ENCODE results near the gene TMEM225B.

DNA sequence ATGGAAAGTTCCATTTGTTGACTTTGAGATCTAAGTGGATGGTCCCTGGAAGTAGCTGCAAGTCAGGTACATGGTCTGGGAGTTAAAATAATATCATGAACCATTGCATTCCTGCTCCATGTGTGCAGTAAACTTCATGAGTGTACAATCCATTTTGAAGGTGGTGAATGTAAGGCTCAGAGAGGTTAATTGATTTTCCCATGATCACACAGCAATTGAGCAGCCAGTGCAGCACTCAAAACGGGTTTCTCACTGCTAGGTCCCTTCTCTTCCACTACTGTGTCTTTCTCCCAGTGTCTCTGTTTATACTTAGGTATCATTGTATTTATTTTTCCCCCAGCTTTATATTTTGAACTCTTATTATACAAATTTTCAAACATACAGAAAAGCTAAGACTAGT, 28.6 kb downstream of the TMEM225B start:
- TF ChIP-seq, protein P1, sequence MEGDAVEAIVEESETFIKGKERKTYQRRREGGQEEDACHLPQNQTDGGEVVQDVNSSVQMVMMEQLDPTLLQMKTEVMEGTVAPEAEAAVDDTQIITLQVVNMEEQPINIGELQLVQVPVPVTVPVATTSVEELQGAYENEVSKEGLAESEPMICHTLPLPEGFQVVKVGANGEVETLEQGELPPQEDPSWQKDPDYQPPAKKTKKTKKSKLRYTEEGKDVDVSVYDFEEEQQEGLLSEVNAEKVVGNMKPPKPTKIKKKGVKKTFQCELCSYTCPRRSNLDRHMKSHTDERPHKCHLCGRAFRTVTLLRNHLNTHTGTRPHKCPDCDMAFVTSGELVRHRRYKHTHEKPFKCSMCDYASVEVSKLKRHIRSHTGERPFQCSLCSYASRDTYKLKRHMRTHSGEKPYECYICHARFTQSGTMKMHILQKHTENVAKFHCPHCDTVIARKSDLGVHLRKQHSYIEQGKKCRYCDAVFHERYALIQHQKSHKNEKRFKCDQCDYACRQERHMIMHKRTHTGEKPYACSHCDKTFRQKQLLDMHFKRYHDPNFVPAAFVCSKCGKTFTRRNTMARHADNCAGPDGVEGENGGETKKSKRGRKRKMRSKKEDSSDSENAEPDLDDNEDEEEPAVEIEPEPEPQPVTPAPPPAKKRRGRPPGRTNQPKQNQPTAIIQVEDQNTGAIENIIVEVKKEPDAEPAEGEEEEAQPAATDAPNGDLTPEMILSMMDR (IDR thresholded peaks at IDR 0.05; ENCODE audit: low read depth, low read length) = no peak
- TF ChIP-seq EZH2phosphoT487 (IDR thresholded peaks at IDR 0.05; ENCODE audit: low read depth) = no peak

Data from OCI-LY3 (cell line).